OCI-LY3 (cell line): ENCODE measurements around the gene VPS13A.

Source experiments
- CTCF ChIP-seq: fragments of 200-600, 300-600 bp; sonication (generic); IDR thresholded peaks from 2 replicates; pipeline ENCODE4 v1.5.1; 2014; ENCODE audit warnings: antibody characterized with exemption, low read length, low read depth
- EZH2phosphoT487 ChIP-seq: fragments of 200-600 bp; shearing (Covaris generic); IDR thresholded peaks from 2 replicates; pipeline ENCODE4 v1.6.1; 2018; ENCODE audit warnings: antibody characterized with exemption, mixed run types, low read depth

GRCh38 chr9:77316058-77316457 is 138.7 kb downstream of the VPS13A start:
- no peak for TF ChIP-seq CTCF
- no peak for TF ChIP-seq EZH2phosphoT487
